GM23248 (cell line): ENCODE measurements around the gene SLC5A1.

Experiments used
- EZH2 ChIP-seq: fragments of 200-600 bp; sonication (generic); IDR thresholded peaks from 2 replicates; pipeline ENCODE4 v1.6.1; 2018; ENCODE audit warnings: antibody characterized with exemption, mild to moderate bottlenecking; ENCODE audit not compliant: insufficient read depth, poor library complexity, severe bottlenecking
- EZH2phosphoT487 ChIP-seq: fragments of 200-600 bp; sonication (generic); IDR thresholded peaks from 2 replicates; pipeline ENCODE4 v1.6.1; 2018; ENCODE audit warnings: antibody characterized with exemption, moderate library complexity, mild to moderate bottlenecking, low read depth; ENCODE audit not compliant: insufficient read depth

DNA sequence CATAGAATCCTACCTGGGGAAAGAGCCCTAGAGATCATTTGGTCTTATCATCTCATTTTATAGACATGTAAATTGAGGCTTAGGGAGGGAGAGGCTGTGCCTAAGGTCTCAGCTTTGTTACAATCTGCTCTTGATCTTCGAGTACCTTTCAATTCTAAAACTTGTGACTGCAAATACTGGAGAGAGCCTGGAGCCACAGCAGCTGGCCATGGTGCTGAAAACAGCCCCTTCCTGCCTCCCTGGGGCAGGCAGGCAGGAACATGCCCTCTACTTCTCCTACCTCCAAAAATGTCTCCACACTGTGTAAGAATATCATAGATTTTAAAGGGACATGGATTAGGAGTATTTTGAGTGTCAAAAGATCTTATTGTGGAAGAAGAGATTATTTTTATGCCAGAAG lies 63.9 kb downstream of the SLC5A1 start:
- TF ChIP-seq EZH2, result no peak
- TF ChIP-seq EZH2phosphoT487, result no peak
